Measurements from ENCODE around the gene FAM163A. TPM values are rescaled to one million over a fixed set of nuclear protein-coding genes. Genes with fewer than 3 reads are reported as not detected.
A peak's percentile ranks its signal among the peaks of the same experiment; 100 is the strongest.
"Not testable (repeated sequence)": the region's sequence is repeated elsewhere in the genome, so short reads cannot be mapped to it uniquely, and the experiment has no call there.

Gene FAM163A
- total RNA-seq (1 to 10 TPM in 3 of 4 donors, under 1 TPM in 1; 0.36 to 2.4 (median 1.4) TPM), polyA plus RNA-seq (1 to 10 TPM in 1 of 3 donors, under 1 TPM in 1, not detected in 1; 0.60 to 1.1 TPM)

DNA sequence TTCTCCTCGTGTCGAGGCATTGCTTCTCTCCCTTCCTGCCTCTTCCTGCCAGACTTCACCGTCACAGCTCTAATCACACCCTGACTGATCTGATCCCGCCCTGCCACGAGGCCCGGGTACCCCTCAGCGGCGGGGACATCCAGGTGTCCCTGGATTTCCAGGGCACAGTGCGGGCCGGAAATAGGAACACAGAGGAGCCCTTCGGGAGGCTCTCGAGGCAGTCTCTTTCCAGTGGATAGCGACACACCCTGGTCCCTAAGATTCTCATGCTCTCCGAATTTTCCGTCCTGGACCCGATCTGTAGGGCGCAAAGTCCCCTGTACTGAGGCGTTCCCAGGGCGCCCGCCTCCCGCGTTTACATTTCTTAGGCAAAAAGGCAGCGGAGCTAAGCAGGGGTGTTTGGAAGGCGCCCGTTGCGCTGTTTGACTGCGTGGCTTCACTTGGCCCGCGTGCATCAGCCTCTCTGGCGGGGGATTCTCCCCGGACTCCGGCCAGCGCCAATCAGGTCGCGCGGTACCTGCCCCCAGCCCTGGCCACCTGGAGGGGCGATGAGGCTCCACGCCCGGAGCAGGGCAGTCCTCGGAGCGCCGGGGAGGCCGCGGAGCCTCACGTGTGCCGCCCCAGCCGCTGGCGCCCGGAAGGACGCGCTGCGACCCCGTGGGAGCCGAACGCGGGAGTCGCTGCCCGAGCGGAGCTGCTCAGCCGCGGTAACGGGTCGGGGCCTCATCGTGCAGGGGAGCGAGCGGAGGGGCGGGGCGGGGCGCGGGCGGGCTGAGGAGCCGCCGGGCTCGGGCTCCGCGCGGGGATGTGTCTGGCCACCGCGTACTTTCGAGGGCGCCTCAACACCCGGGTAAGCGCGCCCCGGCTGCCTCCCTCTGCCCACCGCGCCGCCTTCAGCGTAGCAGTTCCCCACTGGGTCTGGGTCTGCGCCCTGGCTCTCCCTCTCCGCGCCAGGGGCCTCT lies at the start of gene FAM163A:
Gene FAM163A, plus strand, starts transcription at position 575 of the 962 bp plus-strand sequence. CDS start 69,807 bp downstream, outside the sequence.
- H3K4me1 ChIP-seq, result peaks cover 0 to 20% (median 17%) of the 10 kb centered on the region in 4 donors
- H3K4me3 ChIP-seq, result peak within 1 kb of the TSS; percentile 26 to 58 (median 49)
- H3K27me3 ChIP-seq, result peaks cover 18 to 56% (median 34%) of the 10 kb centered on the region in 3 donors
- H3K9me3 ChIP-seq, result no peaks in the 10 kb centered on the region
- TF ChIP-seq, protein P1, sequence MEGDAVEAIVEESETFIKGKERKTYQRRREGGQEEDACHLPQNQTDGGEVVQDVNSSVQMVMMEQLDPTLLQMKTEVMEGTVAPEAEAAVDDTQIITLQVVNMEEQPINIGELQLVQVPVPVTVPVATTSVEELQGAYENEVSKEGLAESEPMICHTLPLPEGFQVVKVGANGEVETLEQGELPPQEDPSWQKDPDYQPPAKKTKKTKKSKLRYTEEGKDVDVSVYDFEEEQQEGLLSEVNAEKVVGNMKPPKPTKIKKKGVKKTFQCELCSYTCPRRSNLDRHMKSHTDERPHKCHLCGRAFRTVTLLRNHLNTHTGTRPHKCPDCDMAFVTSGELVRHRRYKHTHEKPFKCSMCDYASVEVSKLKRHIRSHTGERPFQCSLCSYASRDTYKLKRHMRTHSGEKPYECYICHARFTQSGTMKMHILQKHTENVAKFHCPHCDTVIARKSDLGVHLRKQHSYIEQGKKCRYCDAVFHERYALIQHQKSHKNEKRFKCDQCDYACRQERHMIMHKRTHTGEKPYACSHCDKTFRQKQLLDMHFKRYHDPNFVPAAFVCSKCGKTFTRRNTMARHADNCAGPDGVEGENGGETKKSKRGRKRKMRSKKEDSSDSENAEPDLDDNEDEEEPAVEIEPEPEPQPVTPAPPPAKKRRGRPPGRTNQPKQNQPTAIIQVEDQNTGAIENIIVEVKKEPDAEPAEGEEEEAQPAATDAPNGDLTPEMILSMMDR (IDR thresholded peaks at IDR 0.05), result no peak
- TF ChIP-seq POLR2A (IDR thresholded peaks at IDR 0.05), result no peak
- no peak for TF ChIP-seq POLR2AphosphoS5 (IDR thresholded peaks at IDR 0.05)
- no peak for TF ChIP-seq EP300 (IDR thresholded peaks at IDR 0.05)
- H3K27ac ChIP-seq, result peak within 1 kb of the TSS in 2 of 4 donors; percentile 38 to 41
- WGBS, 2 donors, result 2% methylated on average over 92 of the region's 92 CpGs
- intact Hi-C loops (cut with DNase I), result no loop called here
- DNase-seq, result no peak
- no peaks in the 10 kb centered on the region for H3K36me3 ChIP-seq

DNA sequence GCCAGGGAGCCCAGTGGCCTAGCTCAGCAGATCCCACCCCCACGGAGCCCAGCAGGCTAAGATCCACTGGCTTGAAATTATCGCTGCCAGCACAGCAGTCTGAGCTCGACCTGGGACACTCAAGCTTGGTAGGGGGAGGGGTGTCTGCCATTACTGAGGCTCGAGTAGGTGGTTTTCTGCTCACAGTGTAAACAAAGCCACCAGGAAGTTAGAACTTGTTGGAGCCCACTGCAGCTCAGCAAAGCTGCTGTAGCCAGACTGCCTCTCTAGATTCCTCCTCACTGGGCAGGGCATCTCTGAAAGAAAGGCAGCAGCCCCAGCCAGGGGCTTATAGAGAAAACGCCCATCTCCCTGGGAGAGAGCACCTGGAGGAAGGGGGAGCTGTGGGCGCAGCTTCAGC lies 48.6 kb upstream of the FAM163A start:
- H3K27me3 ChIP-seq; H3K9me3 ChIP-seq; intact Hi-C loops (cut with DNase I); H3K4me1 ChIP-seq; H3K36me3 ChIP-seq; DNase-seq; H3K4me3 ChIP-seq; H3K27ac ChIP-seq: not testable (repeated sequence)
- WGBS, 2 donors, result 56 to 60% methylated on average over 6 of the region's 6 CpGs

DNA sequence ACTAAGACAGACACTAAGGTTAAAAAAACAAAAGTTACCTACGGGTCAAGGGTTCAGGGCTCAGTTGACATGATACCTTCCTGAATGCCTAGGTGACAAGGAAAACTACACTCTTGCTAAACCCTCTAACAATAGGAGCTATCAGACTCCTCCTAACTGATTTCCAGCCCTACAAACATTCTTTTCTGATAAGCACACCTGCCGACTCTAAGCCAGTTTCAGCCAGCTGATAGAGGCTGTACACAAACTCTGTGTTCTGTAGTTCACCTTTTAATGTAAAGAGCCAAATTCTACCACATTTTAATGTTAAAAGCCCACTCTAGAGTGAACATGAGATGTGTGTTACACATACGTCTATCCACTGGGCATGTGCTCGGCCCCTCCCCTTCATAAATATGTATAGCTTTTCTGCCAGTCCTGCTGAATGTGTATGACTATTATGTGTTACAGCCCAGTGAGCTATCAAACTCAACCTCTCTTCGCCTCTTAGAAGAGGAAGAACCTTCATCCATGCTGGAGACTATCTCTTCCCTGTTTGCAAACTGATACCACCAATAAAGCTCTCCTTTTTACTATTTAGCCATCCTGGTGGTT lies 40.0 kb upstream of the FAM163A start:
- no peak for DNase-seq
- no peaks in the 10 kb centered on the region for H3K4me1 ChIP-seq
- H3K36me3 ChIP-seq, result no peaks in the 10 kb centered on the region
- no peak overlapping the region for H3K27ac ChIP-seq
- H3K27me3 ChIP-seq, result no peaks in the 10 kb centered on the region
- H3K4me3 ChIP-seq, result no peak overlapping the region
- TF ChIP-seq POLR2AphosphoS5 (IDR thresholded peaks at IDR 0.05), result no peak
- TF ChIP-seq, protein P1 (IDR thresholded peaks at IDR 0.05), result no peak
- TF ChIP-seq POLR2A (IDR thresholded peaks at IDR 0.05), result no peak
- TF ChIP-seq EP300 (IDR thresholded peaks at IDR 0.05), result no peak
- 36 to 70% methylated on average over 5 of the region's 5 CpGs for WGBS, 2 donors
- intact Hi-C loops (cut with DNase I), result no loop called here
- H3K9me3 ChIP-seq, result no peaks in the 10 kb centered on the region

DNA sequence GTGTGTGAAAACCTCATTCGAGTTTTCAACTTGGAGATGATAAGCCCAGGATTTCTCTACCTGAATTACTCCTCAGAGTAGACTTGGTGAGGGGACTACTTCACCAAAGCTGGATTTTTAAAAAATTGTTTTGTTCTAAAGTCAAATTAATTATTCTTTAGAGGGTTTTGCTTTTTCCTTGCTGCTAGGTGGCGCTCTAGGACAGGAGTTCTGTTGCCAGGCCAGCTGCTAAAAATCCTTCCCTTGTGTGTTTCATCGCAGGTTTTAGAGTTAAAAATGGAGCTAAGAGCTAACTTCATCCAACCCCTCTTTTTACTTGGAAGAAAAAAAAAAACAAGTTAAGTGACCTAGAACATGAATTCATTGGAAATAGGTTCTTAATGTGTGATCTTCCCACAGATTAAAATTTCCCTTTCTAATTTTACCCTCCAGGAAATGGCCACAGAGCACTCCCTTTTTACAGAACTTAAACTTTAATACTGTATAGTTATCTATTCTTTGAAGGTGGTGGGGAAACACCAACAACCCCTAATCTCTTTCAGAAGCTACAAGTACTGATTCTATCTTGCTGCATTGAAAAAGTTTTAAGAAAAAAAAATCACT lies 36.7 kb upstream of the FAM163A start:
- intact Hi-C loops (cut with DNase I), result loop anchor here (1.0 kb wide), 2 partner anchors 103 to 108 kb away; no protein-coding TSS in a partner anchor

More for the DNA sequence above, 36.7 kb upstream of the FAM163A start:
- no peak for TF ChIP-seq EP300 (IDR thresholded peaks at IDR 0.05)
- TF ChIP-seq, protein P1 (IDR thresholded peaks at IDR 0.05), result peak; percentile 58 to 78 (median 66)
- 1 to 2% methylated on average over 3 of the region's 3 CpGs for WGBS, 2 donors
- no peaks in the 10 kb centered on the region for H3K27me3 ChIP-seq
- no peaks in the 10 kb centered on the region for H3K36me3 ChIP-seq
- no peak overlapping the region for H3K4me3 ChIP-seq
- peaks cover 0 to 18% (median 14%) of the 10 kb centered on the region in 4 donors for H3K4me1 ChIP-seq
- no peak overlapping the region for H3K27ac ChIP-seq
- DNase-seq, result no peak
- H3K9me3 ChIP-seq, result no peaks in the 10 kb centered on the region
